DND-41 (cell line): Measurements from ENCODE around the gene ZNF277.

Experiments
- CTCF ChIP-seq: IDR thresholded peaks from 2 replicates; pipeline ENCODE4 v1.5.1; 2012; ENCODE audit warnings: borderline replicate concordance, low read length, moderate library complexity, mild to moderate bottlenecking; ENCODE audit not compliant: poor library complexity, severe bottlenecking; ENCODE audit errors: extremely low read depth
- EZH2 ChIP-seq: IDR thresholded peaks from 3 replicates; pipeline ENCODE4 v1.6.1; 2012; ENCODE audit warnings: borderline replicate concordance, low read depth, mild to moderate bottlenecking, moderate library complexity, low read length, inconsistent platforms; ENCODE audit not compliant: severe bottlenecking

- no peak for TF ChIP-seq CTCF
- TF ChIP-seq EZH2, result no peak
Measured at GRCh38 chr7:112254709-112255387, 48.4 kb downstream of the ZNF277 start.
